Upper lobe of left lung (tissue), 4 donors: ENCODE results near the gene COBLL1.

Source experiments
- EP300 ChIP-seq, 4 donors: sonication (generic); formaldehyde crosslinking; IDR thresholded peaks; one replicate each; pipeline ENCODE4 v1.5.1; 2017; ENCODE audit warnings: antibody characterized with exemption in 4 of 4, control low read depth in 2 of 4
- POLR2A ChIP-seq, 4 donors: fragments of 450-650 bp; IDR thresholded peaks; one replicate each; pipeline ENCODE4 v1.5.1; 2016 to 2017; ENCODE audit warnings: antibody characterized with exemption in 4 of 4, mild to moderate bottlenecking in 2 of 4
- POLR2AphosphoS5 ChIP-seq, 2 donors: sonication (generic); formaldehyde crosslinking; IDR thresholded peaks; one replicate each; pipeline ENCODE4 v1.5.1; 2017; ENCODE audit warnings: antibody characterized with exemption in 2 of 2
- TF ChIP-seq, protein P1 (sequence below), 6 experiments: fragments of 450-650 bp in 4 of 6; fragments of 200-600 bp in 2 of 6; sonication (generic) in 2 of 6; IDR thresholded peaks; one replicate each; pipeline ENCODE4 v1.5.1; 2016 to 2019; ENCODE audit warnings: antibody characterized with exemption in 6 of 6

DNA sequence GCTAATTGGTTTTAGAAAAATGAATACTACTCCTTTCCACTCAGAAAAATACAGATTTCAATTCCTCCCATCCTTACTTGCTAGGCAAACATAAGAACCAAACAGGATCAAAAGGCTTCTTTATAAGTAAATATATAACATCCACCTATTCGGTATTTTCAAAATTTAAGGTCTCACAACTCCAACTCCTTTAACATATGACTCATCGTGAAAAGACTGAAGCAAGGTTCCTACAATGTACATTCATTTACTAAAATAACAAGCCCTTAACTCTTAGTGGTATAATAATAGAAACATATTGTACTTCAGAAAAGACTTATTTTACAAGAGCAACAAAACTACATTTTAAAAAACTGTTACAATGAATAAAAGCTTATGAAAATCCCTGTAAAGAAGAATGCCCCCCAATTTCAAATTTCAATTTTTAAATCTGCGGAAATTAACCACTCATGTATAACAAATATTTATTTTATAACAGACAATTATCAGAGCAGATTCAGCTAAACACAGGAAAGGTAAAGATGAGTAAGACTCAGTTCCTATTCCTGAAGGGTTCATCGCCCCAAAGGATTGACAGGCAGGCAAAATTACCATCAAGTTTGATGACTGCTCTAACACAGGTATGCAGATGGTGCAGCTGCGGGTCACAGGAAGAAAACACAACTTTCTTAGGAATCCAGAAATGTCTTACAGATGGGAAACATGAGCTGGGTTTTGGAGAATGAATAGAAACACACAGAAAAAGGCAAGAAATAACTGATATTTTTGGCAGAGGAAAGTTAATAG, 96.4 kb downstream of the COBLL1 start:
- TF ChIP-seq POLR2A (IDR thresholded peaks at IDR 0.05) = no peak
- TF ChIP-seq, protein P1, sequence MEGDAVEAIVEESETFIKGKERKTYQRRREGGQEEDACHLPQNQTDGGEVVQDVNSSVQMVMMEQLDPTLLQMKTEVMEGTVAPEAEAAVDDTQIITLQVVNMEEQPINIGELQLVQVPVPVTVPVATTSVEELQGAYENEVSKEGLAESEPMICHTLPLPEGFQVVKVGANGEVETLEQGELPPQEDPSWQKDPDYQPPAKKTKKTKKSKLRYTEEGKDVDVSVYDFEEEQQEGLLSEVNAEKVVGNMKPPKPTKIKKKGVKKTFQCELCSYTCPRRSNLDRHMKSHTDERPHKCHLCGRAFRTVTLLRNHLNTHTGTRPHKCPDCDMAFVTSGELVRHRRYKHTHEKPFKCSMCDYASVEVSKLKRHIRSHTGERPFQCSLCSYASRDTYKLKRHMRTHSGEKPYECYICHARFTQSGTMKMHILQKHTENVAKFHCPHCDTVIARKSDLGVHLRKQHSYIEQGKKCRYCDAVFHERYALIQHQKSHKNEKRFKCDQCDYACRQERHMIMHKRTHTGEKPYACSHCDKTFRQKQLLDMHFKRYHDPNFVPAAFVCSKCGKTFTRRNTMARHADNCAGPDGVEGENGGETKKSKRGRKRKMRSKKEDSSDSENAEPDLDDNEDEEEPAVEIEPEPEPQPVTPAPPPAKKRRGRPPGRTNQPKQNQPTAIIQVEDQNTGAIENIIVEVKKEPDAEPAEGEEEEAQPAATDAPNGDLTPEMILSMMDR (IDR thresholded peaks at IDR 0.05) = no peak
- no peak for TF ChIP-seq POLR2AphosphoS5 (IDR thresholded peaks at IDR 0.05)
- no peak for TF ChIP-seq EP300 (IDR thresholded peaks at IDR 0.05)
